Large intestine (tissue), 3 donors: ENCODE results near the gene GSG1L. TPM values are rescaled to one million over a fixed set of nuclear protein-coding genes. Genes with fewer than 3 reads are reported as not detected.
"Not testable (repeated sequence)": the region's sequence is repeated elsewhere in the genome, so short reads cannot be mapped to it uniquely, and the experiment has no call there.

ENCODE experiments used
- DNase-seq, 2 donors: peaks; one replicate each; pipeline versions ENCODE4 v3.0.0 to v3.0.0-alpha.2; 2013
- H3K27ac ChIP-seq: one replicate; pipeline ENCODE4 v1.5.1; 2013; ENCODE audit warnings: low read length
- H3K27me3 ChIP-seq: 2 replicates; pipeline ENCODE4 v1.6.1; 2013; ENCODE audit warnings: low read length; ENCODE audit not compliant: control insufficient read depth, insufficient read depth
- H3K36me3 ChIP-seq: 2 replicates; pipeline ENCODE4 v1.6.1; 2013; ENCODE audit warnings: low read length; ENCODE audit not compliant: control insufficient read depth, insufficient read depth
- H3K4me1 ChIP-seq: one replicate; pipeline ENCODE4 v1.6.1; 2013; ENCODE audit warnings: low read length; ENCODE audit not compliant: control insufficient read depth, insufficient read depth
- H3K4me3 ChIP-seq: one replicate; pipeline ENCODE4 v1.5.1; 2013; ENCODE audit warnings: low read length
- H3K9me3 ChIP-seq: one replicate; pipeline ENCODE4 v1.6.1; 2013; ENCODE audit warnings: mild to moderate bottlenecking, low read depth, low read length, moderate library complexity; ENCODE audit not compliant: control insufficient read depth
- WGBS: methylation state at CpG from one replicate; pipeline ENCODE4 v1.1.5; 2013; ENCODE audit warnings: low lambda C conversion rate; ENCODE audit not compliant: insufficient coverage; 5-methylcytosine and 5-hydroxymethylcytosine counted together
- polyA plus RNA-seq: library from polyadenylated mRNA; unstranded; fragments of 120-200 nt; gene quantifications from one replicate; pipeline ENCODE4 v1.2.1, GENCODE V29; 2013

GSG1L gene
- polyA plus RNA-seq, 1 donor, result 1.2 TPM

DNA sequence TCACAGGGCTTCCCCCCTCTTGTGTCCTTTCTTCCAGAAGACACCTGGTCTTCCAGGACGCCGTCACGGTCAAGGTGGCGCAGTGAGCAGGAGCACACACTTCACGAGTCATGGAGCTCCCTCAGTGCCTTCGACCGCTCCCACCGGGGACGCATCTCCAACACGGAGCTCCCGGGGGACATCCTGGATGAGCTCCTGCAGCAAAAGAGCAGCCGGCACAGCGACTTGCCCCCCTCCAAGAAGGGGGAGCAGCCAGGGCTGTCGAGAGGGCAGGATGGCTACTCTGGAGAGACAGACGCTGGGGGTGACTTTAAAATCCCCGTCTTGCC, 314.0 kb downstream of the GSG1L start:
- H3K9me3 ChIP-seq, result no peaks in the 10 kb centered on the region
- no peaks in the 10 kb centered on the region for H3K27me3 ChIP-seq
- H3K27ac ChIP-seq, result no peak overlapping the region
- no peak overlapping the region for H3K4me3 ChIP-seq
- H3K36me3 ChIP-seq, result peaks cover 31% of the 10 kb centered on the region
- no CpG with 5 or more reads among the region's 16 CpGs for WGBS
- no peak for DNase-seq
- peaks cover 5% of the 10 kb centered on the region for H3K4me1 ChIP-seq

DNA sequence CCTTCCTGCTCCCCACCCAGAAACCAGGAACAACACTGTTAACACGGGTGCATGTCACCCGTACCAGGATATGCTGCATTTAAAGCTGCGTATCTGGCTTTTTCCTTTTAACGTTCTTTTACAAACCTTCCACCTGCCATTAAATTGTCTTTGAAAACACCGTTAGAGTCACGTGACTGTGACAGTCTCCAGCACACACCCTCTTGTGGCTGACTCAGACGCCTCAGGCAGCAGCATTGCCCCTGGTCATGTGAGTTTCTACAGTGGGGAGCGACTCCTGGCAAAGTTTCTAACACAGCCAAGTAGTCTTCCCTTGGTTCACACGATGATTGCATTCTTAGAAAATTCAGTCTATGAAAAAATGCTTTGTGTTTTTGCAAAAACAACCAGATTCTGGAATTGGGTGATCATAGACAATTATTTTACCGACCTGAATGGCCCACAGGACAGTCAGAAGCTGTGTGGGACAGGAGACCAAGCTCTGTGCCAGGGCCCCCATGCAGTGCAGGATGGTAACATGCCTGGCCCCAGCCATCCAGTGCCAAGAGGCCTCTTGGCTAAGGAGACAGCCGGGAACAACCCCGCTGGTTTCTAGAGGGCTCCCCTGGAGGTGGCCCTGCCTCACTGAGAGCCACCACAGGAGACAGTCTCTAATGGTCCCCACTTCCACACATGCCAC, 314.5 kb downstream of the GSG1L start:
- H3K36me3 ChIP-seq, result peaks cover 26% of the 10 kb centered on the region
- H3K27me3 ChIP-seq, result no peaks in the 10 kb centered on the region
- H3K9me3 ChIP-seq, result no peaks in the 10 kb centered on the region
- 8% methylated on average over 6 of the region's 12 CpGs for WGBS
- peak overlapping the region; percentile 27 for H3K27ac ChIP-seq
- peaks cover 5% of the 10 kb centered on the region for H3K4me1 ChIP-seq
- DNase-seq, result peak; percentile 83 to 92
- H3K4me3 ChIP-seq, result no peak overlapping the region

DNA sequence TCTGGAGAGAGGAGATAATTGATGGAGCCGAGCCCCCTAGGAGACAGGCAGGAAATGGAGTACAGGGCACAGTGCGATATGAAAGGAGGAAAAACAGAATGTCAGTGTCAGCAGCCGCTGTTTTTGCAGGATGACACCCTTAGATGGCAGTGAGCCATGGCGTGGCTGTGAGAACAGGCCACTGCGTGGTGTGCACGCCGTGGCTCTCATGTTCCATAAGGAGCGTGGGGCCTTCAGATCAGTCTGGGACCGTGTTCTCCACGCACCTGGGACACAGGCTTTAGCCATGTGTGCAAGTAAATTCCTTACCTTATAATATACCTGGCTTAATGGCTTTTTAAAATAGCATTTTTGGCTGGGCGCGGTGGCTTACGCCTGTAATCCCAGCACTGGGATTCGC, 315.6 kb downstream of the GSG1L start:
- 90% methylated on average over 2 of the region's 14 CpGs for WGBS
- DNase-seq, result no peak
- H3K36me3 ChIP-seq, result peaks cover 21% of the 10 kb centered on the region
- no peaks in the 10 kb centered on the region for H3K27me3 ChIP-seq
- H3K4me1 ChIP-seq, result peaks cover 5% of the 10 kb centered on the region
- no peaks in the 10 kb centered on the region for H3K9me3 ChIP-seq
- H3K27ac ChIP-seq, result no peak overlapping the region
- no peak overlapping the region for H3K4me3 ChIP-seq

DNA sequence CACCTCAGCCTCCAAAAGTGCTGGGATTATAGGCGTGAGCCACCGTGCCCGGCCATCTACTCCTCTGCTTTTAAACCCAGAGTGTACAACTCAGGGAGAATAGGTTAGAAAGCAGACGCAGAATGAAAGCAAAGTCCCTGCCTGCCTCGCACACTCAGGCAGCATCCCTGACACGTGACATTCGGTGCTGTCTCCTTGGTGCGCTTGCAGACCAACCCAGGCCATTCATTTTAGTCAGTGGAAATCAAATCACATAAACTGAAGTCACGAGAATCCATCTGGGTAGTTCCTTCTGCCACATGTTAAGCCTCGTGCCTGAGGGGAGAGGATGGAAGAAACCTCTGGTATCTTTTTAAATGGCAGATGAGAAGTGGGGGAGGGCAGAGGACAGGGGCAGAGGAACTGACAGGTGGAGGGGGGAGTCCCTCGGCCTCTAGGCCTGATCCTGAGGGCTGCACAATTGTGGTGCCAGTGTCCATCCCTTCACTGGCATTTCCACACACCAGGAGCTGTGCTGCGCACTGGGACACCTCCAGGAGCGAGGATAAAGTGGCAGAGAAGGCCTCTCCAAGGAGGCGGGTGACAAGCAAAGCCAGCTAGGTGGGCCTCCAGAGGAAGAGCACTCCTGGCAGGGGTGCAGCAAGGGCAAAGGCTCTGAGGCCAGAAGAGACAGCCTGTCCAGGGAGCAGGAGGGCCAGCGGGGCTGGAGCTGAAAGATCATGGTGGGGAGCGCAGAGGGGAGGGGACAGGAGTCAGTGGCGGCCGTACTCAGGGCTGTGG, 317.2 kb downstream of the GSG1L start:
- H3K4me3 ChIP-seq, result no peak overlapping the region
- 100% methylated on average over 1 of the region's 18 CpGs for WGBS
- H3K9me3 ChIP-seq, result no peaks in the 10 kb centered on the region
- no peak overlapping the region for H3K27ac ChIP-seq
- H3K4me1 ChIP-seq, result peaks cover 5% of the 10 kb centered on the region
- no peaks in the 10 kb centered on the region for H3K27me3 ChIP-seq
- peaks cover 18% of the 10 kb centered on the region for H3K36me3 ChIP-seq
- no peak for DNase-seq

DNA sequence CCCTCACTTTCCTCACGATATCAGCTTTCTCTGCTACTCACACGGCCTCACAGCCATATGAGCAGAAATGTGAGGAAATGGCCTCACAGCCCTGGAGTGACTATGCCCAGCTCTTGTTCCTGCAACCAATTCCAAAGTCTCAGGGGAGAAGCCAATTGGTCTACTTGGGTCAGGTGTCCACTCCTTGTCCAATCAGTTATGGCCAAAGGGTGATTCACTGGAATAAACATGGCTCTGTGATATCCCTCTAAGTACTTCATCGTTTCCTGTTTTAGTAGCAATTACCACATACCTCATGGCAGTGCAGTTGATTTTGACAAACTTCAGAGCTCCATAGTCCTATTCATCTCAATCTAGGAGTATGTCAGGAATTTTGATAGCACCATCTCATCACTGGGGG, 318.2 kb downstream of the GSG1L start:
- Histone ChIP-seq H3K27ac (no peak overlapping the region), H3K27me3 (no peaks in the 10 kb centered on the region), H3K4me1 (peaks cover 5% of the 10 kb centered on the region), H3K4me3 (no peak overlapping the region), H3K36me3 (peaks cover 19% of the 10 kb centered on the region), H3K9me3 (no peaks in the 10 kb centered on the region)
- DNase-seq, result no peak
- 100% methylated on average over 1 of the region's 3 CpGs for WGBS

DNA sequence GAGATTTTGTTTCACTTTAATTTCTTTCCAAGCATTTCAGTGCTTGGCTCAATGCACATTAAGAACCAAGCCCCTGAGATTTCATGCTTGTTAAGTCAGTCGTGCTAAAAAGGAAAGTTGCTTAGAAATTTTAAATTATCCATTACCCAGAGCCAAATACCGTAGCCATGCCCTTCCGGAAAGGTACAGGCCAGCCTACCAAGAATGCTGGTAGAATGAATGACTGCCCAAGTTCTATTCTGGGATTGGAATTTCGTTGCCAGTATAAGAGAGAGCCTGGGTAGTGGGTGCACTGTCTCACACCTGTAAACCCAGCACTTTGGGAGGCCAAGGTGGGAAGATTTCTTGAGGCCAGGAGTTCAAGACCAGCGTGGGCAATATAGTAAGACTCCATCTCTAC, 319.6 kb downstream of the GSG1L start:
- no peaks in the 10 kb centered on the region for H3K9me3 ChIP-seq
- WGBS, result 100% methylated on average over 1 of the region's 5 CpGs
- DNase-seq, result no peak
- H3K36me3 ChIP-seq, result peaks cover 16% of the 10 kb centered on the region
- H3K4me1 ChIP-seq, result peaks cover under 1% of the 10 kb centered on the region
- no peak overlapping the region for H3K27ac ChIP-seq
- H3K27me3 ChIP-seq, result no peaks in the 10 kb centered on the region
- no peak overlapping the region for H3K4me3 ChIP-seq

DNA sequence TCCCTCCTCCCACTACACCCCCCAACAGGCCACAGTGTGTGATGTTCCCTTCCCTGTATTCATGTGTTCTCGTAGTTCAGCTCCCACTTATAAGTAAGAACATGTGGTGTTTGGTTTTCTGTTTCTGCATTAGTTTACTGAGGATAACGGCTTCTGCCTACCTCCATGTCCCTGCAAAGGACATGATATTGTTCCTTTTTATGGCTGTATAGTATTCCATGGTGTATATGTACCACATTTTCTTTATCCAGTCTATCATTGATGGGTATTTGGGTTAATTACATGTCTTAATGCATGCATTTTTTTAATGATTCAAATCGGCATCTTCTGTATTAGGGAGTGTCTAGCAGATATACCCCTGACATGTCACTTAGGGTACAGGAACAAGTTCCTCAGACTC, 320.5 kb downstream of the GSG1L start:
- WGBS, result no CpG with 5 or more reads among the region's 3 CpGs
- H3K4me3 ChIP-seq, DNase-seq, H3K9me3 ChIP-seq, H3K27me3 ChIP-seq, H3K27ac ChIP-seq, H3K4me1 ChIP-seq: not testable (repeated sequence)
- H3K36me3 ChIP-seq, result peaks cover 16% of the 10 kb centered on the region

DNA sequence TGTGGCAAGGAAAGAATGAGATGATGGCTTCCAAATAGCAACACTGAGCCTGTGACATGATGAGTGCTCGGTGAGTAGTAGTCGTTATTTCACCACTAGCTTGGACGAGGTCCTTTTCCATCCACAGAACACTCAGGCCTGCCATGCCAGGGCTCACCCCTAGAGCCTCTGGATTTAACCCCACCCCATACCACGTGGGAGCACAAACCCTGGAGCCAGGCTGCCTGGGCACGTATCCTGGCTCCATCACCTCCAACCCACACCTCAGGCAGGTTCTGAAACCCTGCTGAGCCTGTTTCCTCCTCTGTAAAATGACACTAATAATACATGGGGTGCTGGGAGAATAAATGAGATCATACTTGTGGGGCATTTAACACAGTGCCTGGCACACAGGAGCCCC, 321.2 kb downstream of the GSG1L start:
- Histone ChIP-seq H3K4me3 (no peak overlapping the region), H3K9me3 (no peaks in the 10 kb centered on the region), H3K27ac (no peak overlapping the region), H3K27me3 (no peaks in the 10 kb centered on the region), H3K4me1 (no peaks in the 10 kb centered on the region), H3K36me3 (peaks cover 16% of the 10 kb centered on the region)
- DNase-seq, result no peak
- WGBS, result no CpG with 5 or more reads among the region's 5 CpGs

DNA sequence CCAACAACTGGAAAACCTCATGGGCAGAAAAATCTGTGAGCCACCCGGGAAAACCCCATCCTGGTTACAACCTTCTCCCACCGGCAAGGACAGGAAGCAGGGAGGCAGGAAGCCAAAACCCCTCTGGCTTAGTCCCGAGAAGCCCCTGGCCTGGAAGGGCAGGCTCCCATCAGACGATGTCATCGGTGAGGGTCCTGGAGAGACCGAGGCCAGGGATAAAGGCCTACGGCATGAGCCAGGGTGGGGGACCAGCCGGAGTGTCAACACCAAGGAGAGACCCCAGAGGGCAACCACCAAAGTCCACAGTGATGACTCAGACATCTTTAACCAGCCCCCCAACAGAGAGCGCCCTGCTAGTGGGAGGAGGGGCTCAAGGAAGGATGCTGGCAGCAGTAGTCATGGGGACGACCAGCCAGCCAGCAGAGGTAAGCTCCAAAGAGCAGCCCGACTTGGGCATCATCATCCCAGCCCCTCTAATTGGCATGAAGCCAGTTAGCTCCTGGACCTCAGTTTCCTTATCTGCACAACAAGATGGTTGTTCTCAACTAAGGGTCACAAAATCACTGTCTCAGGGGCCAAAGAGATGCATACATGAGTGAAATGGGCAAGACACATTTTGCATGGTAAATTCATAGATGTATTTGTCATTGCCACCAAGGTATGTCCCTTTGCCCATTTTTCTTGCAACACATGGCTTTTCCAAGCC, 322.9 kb downstream of the GSG1L start:
- no peak for DNase-seq
- no peak overlapping the region for H3K27ac ChIP-seq
- H3K27me3 ChIP-seq, result no peaks in the 10 kb centered on the region
- peaks cover 16% of the 10 kb centered on the region for H3K36me3 ChIP-seq
- H3K9me3 ChIP-seq, result no peaks in the 10 kb centered on the region
- WGBS, result no CpG with 5 or more reads among the region's 11 CpGs
- H3K4me1 ChIP-seq, result no peaks in the 10 kb centered on the region
- H3K4me3 ChIP-seq, result no peak overlapping the region

DNA sequence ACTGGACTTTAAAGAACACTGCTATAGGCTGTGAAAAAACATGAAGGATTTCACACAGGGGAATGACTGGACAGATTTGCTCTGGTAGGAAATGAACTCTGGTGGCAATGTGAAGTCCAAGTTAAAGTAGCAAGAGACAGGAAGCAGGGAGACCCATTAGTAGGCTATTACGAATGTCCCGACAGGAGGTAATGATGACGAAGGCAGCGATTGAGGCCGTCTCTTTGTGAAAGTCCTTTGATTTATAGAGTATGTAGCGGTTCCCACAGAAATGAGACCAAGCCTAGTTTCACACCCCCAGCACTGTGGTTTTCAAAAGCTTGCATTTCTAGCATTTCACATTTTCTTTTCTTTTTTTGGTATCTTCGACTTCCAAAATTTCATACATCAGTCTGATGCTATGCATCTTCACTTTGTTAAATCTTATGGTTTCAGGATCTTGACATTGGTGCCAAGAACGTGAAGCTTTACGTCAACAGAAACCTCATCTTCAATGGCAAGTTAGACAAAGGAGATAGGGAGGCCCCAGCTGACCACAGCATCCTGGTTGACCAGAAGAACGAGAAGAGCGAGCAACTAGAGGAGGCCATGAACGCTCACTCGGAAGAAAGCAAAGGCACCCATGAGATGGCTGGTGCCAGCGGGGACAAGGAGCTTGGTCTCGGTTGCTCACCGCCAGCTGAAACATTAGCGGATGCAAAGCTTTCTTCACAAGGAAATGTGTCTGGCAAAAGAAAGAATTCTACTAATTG, 323.7 kb downstream of the GSG1L start:
- H3K27me3 ChIP-seq, result no peaks in the 10 kb centered on the region
- no peaks in the 10 kb centered on the region for H3K9me3 ChIP-seq
- WGBS, result 94% methylated on average over 3 of the region's 17 CpGs
- no peak for DNase-seq
- H3K27ac ChIP-seq, result no peak overlapping the region
- peaks cover 15% of the 10 kb centered on the region for H3K36me3 ChIP-seq
- H3K4me1 ChIP-seq, result no peaks in the 10 kb centered on the region
- H3K4me3 ChIP-seq, result no peak overlapping the region
